ENCODE measurements around the gene ARMCX5. TPM values are rescaled to one million over a fixed set of nuclear protein-coding genes. Genes with fewer than 3 reads are reported as not detected.
A peak's percentile ranks its signal among the peaks of the same experiment; 100 is the strongest.

ARMCX5 gene
- 8.1 and 11.8 TPM in 2 replicates for total RNA-seq

DNA sequence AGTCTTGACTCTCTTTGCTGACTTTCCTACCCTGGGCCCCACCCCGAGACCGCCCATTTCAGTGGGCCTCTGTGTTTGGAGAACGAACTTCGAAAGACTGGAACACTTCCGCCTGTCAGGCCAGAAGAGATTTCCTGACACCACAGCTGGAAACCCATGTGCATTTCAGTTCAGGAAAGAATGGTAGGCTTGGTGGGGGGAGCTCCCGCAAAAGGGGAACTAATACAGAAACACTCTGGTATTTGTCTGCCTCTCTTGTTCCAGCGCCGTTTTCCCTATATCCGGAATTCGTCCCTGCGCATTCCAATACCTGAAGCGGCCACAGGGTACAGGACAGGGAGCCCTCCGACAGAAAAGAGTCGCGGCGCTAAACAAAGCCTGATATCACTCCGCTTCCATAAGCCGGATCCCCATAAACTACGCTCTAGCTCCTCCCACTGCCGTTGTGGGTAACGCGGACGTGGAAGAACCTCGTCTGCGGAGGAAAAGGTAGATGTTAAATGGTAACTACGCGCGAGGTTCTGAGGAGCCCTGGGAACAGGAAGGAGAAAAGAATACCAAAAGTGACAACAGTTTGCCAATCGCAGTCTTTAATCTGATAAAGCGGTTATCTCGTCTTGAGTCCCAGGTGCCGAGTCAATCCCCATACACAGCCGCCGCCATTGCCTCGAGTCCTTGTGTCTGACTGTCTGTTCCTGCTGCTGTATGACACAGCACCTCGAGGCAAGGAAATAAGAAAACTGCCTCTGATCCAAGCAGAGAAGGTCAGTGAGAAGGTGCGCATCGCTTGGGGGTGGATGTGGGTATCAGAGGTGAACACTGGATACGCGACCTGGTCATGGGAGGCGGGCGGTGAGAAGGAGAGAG lies at the start of gene ARMCX5:
Gene ARMCX5 (plus strand): TSS at position 432 of the 867 bp plus-strand sequence. CDS start 2,627 bp downstream, outside the sequence.
- peak; percentile 45 for DNase-seq (ENCODE audit: extremely low read depth, low read depth, low spot score)

DNA sequence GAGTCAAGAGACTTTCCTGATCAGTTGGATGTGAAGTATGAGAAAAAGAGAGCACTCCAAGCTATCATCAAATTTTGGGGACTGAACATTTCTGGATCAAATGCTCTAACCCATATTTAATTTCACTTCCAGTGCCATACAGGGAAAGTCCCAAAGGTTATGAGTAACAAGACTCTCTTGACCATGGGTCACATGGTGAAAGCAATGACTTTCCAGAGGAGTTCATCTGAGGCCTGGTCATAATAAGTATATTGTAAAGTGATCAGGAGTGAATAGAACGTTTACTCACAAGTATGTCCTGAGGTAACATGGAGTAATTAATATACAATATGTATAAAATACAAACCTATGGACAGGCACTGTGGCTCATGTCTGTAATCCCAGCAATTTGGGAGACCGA lies 40.7 kb upstream of the ARMCX5 start:
- DNase-seq (ENCODE audit: extremely low read depth, low read depth, low spot score), result no peak

DNA sequence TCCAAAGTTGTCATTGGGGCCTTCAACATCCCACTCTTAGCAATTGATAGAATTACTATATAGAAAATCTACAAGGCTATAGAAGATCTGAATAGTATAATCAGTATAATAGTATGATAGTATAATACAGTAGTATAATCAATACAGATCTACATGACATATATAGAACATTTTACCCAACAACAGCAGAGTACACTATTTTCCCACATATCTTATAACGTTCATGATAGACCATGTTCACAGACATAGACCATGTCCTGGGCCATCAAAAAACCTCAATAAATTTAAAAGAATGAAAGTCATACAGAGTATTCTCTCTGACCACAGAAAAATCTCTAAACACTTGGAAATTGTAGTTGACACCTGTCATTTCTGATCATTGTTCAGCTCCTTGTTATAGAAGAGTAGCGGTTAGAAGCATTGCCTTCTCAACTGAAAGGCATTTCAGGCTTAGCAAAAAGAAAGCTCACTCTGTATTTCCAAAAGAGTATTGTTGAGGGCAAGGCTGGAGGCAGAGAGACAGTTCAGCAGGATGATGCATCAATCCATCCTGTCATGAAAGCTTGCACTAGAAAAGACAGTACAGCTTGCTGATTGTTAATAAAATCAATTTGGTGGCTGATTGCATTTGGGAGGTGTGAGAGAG lies 38.8 kb upstream of the ARMCX5 start:
- no peak for DNase-seq (ENCODE audit: extremely low read depth, low read depth, low spot score)

DNA sequence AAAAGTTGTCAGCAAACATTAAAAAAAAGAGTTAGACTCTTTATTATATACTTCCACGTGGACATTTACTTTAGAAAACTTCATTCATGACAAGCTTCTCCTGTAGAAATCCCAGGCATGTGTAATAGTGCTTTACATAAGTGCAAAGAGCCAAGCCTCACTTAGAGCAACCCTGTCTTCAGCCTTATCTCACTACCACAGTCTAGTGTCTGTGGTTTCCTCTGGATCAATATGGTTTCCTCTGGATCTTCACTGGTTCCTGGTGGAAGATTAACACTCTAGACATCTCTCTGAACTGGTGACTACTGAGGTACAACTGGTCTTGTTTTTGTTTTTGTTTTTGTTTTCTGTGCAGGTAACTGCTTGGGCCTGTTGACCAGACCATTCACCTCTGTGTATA lies 18.4 kb upstream of the ARMCX5 start:
- DNase-seq (ENCODE audit: extremely low read depth, low read depth, low spot score), result no peak

DNA sequence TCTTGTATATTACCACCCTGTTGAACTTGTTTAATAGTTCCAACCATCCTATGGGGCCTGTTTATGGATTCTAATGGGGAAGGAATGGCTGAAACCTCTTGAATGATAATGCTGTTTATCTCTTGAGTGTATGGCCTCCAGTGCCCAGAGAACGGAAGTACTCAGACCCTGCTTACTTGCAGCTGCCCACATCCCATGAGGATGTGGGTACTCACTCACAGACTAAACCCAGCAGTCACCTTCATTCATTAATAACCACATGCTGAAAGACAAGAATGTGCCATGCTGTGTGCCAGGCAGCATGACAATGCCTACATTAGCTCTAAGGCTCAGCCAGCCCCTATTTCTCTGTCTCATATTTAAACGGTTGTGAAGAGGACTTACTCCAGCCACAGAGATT lies 5.9 kb upstream of the ARMCX5 start:
- DNase-seq (ENCODE audit: extremely low read depth, low read depth, low spot score), result no peak

DNA sequence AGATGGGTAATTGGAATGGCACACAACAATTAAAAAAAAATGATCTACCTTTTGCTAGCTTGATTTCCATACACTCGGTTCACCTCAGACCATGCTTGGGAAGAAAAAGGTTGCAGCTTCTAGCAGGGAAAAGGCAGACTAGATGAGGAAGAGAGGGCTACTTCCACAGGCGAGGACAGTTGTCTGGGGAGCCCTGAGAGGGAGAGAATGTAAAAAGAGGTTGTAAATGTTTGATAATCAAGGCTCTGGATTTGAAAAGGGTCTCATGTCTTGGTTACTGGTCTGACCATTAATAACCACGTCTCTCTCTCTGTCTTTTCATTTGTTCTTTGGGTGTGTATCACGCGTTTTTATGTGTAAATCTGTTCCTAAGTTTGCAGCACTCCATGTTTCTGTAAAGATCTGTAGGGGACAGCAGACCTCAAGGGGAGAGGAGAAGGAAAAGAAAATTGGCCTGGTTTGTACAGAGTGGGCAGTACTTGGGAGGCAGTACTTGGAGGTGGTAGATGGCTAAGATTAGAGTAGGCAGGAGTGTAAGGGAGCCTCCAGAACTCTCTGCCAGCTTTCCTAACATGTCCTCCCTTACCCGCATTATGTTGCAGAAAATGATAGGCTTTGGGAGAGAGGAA lies 750 bp downstream of the ARMCX5 start:
- no peak for DNase-seq (ENCODE audit: extremely low read depth, low read depth, low spot score)

DNA sequence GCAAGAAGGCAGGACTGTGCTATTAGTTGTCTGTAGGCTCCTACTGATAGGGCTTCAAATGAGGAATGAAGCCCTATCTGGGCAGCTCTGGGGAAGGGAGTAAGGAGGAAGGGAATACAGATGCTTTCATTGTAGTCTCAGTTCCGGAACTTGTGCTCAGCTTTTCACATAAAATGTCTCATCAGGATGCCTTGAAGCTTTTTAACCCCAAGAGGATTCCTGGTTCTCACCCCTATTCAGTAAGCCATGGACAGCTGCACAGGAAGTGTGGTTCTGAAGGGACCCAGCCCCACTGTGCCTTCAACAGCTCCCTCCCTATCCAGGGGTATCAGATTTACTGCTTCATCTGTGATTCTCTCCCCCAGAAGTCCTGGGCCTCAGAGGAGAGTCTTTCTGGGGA lies 5.0 kb downstream of the ARMCX5 start:
- DNase-seq (ENCODE audit: extremely low read depth, low read depth, low spot score), result no peak

DNA sequence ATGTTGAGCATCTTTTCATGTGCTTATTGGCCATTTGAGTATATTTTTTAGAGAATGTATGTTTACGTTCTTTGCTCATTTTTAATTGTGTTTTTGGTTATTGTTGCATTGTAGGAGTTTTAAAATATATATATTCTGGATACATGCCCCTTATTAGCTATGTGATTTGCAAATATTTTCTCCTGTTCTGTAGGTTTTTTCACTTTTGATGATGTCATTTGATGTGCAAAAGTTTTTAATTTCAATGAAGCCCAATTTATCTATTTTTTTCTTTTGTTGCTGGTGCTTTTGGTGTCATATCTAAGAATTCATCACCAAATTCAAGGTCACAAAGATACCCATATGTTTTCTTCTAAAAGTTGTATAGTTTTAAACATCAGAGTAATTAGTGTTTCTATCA lies 6.8 kb downstream of the ARMCX5 start:
- DNase-seq (ENCODE audit: extremely low read depth, low read depth, low spot score), result no peak

DNA sequence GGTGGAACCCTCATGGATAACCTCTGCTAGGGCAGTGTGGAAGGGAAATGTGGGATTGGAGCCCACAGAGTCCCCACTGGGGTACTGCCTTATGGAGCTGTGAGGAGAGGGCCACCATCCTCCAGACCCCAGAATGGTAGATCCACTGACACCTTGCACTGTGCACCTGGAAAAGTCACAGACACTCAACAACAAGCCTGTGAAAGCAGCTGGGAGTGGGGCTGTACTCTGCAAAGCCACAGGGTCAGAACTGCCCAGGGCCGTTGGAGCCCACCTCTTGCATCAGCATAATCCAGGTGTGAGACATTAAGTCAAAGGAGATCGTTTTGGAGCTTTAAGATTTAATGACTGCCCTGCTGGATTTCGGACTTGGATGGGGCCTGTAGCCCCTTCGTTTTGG lies 11.6 kb downstream of the ARMCX5 start:
- DNase-seq (ENCODE audit: extremely low read depth, low read depth, low spot score), result no peak

DNA sequence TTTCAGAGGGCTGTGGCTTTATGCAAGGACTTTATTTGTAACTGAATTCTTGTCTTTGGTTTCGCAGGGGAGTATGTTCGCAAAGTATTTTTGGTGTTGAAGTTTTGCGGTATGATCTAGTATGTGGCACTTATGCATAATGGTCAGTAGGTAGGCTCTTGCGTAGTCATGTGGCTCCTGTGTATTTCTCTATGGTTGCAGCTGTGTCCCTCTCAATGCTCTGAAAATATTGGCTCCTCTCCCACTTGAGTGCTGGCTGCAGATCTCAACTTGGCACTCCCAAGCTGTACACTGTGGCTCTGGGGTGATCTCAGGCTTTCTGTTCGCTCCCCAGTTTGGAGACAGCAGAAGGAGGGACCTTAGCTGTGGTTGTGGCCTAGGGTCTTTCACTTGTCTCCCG lies 24.8 kb downstream of the ARMCX5 start:
- DNase-seq (ENCODE audit: extremely low read depth, low read depth, low spot score), result no peak

DNA sequence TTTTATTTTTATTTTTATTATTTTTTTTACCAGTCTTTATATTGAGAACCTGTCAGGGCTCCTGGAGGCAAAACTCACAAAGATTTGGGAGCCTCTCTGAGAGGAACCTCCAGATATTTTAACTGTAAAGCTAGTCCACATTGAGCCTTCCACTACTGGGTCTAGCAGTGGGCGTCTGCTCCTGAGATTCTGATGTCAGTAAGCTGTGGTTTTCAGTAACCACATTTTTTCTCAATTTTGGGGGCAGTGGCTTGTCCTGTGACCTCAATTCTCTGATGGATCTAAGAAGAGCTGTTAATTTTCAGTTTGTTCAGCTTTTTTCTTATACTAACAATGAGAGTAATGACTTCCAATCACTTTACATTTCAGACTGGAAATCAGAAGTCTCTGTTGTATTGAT lies 28.3 kb downstream of the ARMCX5 start:
- no peak for DNase-seq (ENCODE audit: extremely low read depth, low read depth, low spot score)

DNA sequence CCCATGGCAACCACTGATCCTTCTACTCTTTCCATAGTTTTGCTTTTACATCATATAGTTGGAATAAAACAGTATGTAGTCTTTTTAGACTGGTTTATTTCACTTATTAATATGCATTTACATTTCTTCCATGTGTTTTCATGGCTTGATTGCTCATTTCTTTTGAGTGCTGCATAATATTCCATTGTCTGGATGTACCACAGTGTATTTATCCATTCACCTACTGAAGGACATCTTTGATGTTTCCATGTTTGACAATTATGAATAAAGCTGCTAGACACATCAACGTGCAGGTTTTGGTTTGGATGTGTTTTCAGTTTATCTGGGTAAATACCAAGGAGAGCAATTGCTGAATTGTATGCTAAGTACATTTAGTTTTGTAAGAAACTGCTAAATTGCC lies 38.2 kb downstream of the ARMCX5 start:
- no peak for DNase-seq (ENCODE audit: extremely low read depth, low read depth, low spot score)

DNA sequence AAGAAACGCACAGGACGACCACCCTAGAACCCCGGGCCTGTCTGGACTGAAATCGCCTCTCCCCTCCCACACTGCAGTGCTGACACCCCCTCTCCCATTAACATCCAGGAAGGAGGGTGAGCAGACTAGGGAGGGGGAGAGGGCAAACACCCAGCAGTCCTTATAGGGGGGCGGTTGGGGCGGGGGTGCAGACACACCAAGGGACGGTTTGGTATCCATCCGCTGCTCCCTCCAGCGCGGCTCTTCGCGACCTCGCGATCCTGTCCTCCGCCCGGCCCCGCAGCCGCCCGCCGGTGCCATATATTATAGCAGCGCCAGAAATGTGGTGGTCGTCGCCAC lies 51.6 kb downstream of the ARMCX5 start:
- DNase-seq (ENCODE audit: extremely low read depth, low read depth, low spot score), result no peak

DNA sequence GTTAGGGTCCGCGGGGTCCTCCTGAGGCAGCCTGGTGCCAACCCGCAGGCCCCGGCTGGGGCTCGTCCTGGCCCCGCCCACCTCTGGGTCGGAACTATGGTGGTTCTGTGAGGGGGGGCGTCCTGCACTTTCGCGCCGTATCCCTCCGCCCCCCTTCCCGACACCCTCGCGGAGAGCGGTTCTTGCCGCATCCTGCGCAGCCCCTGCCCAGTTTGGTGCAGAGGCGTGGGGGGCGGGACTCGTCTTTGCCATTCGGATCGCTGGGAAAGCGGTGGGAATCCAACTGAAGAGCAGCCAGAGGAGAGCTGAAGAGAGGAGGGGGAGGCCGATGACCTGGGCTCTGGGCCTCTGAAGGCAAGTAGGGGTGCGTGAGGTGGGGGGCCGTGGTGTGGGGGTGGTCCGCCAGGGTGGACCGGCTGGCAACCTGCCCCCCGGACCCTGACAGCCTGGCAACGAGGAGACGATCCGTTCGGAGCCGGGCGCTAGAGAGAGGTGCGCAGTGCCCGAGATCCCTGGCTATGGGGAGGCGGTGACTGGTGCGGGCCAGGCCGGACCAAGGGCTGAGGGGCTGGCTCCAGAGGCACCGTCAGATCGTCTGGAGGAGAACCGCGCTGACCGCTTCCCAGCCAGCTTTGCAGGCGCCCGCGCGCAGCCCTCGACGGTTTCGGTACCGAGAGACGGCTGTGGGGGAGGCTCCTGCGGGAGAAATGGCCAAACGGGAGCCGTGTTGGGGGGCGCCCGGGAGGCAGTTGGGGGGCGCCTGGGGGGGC lies 52.1 kb downstream of the ARMCX5 start, which contains the start of gene GPRASP1:
Gene GPRASP1 (plus strand): TSS at position 242 of the 770 bp plus-strand sequence. CDS start 2,431 bp downstream, outside the sequence.
- no peak for DNase-seq (ENCODE audit: extremely low read depth, low read depth, low spot score)

DNA sequence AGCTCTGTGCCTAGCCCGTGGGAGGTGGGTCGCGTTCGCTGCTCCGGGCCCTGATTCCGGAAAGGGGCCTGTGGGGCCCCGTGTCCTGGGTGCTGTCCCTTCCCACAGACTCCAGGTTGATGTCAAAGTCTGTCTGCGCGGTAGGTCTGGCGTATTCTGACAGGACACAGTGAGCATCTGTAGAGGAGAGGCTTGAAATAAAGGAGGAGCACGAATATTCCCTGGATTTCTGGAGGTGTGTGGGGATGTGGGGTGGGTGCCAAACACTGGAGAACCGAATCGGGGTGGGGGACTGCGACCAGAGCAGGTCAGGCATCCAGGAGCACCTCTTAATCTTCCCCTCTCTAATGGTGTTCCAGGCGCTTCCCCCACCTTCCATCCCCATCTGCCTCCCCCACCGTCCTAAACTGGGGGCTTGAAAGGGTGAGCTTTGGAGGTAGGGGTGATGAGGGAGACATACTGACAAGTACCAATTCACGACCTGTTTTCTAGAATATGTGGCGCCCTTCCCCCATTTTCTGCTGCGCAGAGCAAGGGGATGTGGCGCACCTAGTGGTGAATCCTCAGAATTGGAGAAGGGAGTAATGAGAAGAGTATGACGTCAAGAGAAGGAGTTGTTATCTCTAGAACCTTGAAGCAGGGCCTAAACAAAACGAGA lies 52.8 kb downstream of the ARMCX5 start:
- DNase-seq (ENCODE audit: extremely low read depth, low read depth, low spot score), result no peak

Other genes starting within 250 kb of the ARMCX5 start
- not detected in 2 replicates for gene NXF2B, start 159.5 kb upstream of the ARMCX5 start, total RNA-seq
- not detected in 2 replicates for gene TCP11X2, start 127.7 kb upstream of the ARMCX5 start, total RNA-seq
- 0.44 and 3.6 TPM in 2 replicates for gene TMSB15A, start 82.8 kb upstream of the ARMCX5 start, total RNA-seq
- gene GPRASP1, start 52.0 kb downstream of the ARMCX5 start, total RNA-seq, result 0.58 and 1.9 TPM in 2 replicates
- gene GPRASP2, start 112.9 kb downstream of the ARMCX5 start, total RNA-seq, result 14.5 and 15.1 TPM in 2 replicates
- gene GPRASP3, start 121.2 kb downstream of the ARMCX5 start, total RNA-seq, result 3.3 and 3.6 TPM in 2 replicates

Measured in glomerular endothelial cell (primary cell).